HEK293T (cell line): ENCODE data around the gene RYR3.

Experiments used
- CTCF ChIA-PET: fragments of 350-600 bp; formaldehyde crosslinking; extraction: SDS; loops from one replicate; lab custom pipeline; 2021; ENCODE audit warnings: antibody characterized with exemption, inconsistent platforms; lab: Yijun Ruan, JAX
- POLR2A ChIA-PET: fragments of 350-600 bp; formaldehyde crosslinking; extraction: SDS; loops from one replicate; lab custom pipeline; 2020; ENCODE audit warnings: antibody characterized with exemption, inconsistent platforms; lab: Yijun Ruan, JAX
- DNase-seq: peaks from one replicate; pipeline ENCODE4 v3.0.0; 2012; ENCODE audit warnings: mixed read lengths; ENCODE audit errors: extremely low spot score
- ARNT ChIP-seq: fragments of 450-650 bp; IDR thresholded peaks from 2 replicates; pipeline ENCODE4 v1.6.1; 2017; ENCODE audit warnings: mild to moderate bottlenecking
- BHLHE40 ChIP-seq: fragments of 450-650 bp; IDR thresholded peaks from 2 replicates; pipeline ENCODE4 v1.6.1; 2016; ENCODE audit warnings: mild to moderate bottlenecking, moderate library complexity, borderline replicate concordance
- CTBP1 ChIP-seq: fragments of 450-650 bp; IDR thresholded peaks from 2 replicates; pipeline ENCODE4 v1.6.1; 2016; ENCODE audit warnings: borderline replicate concordance
- ELF4 ChIP-seq: fragments of 450-650 bp; IDR thresholded peaks from 2 replicates; pipeline ENCODE4 v1.6.1; 2017; ENCODE audit warnings: antibody characterized with exemption
- FOXA1 ChIP-seq: fragments of 450-650 bp; IDR thresholded peaks from 2 replicates; pipeline ENCODE4 v1.6.1; 2016; ENCODE audit warnings: mild to moderate bottlenecking
- FOXK2 ChIP-seq: fragments of 450-650 bp; IDR thresholded peaks from 2 replicates; pipeline ENCODE4 v1.6.1; 2016; ENCODE audit warnings: mild to moderate bottlenecking
- FOXM1 ChIP-seq: fragments of 450-650 bp; IDR thresholded peaks from 2 replicates; pipeline ENCODE4 v1.6.1; 2017; ENCODE audit warnings: mild to moderate bottlenecking, borderline replicate concordance
- HDGF ChIP-seq: fragments of 450-650 bp; IDR thresholded peaks from 2 replicates; pipeline ENCODE4 v1.6.1; 2017; ENCODE audit warnings: antibody characterized with exemption, borderline replicate concordance
- L3MBTL2 ChIP-seq: fragments of 450-650 bp; conservative IDR thresholded peaks from 2 replicates; pipeline ENCODE4 v1.6.1; 2016; ENCODE audit warnings: mild to moderate bottlenecking
- LEF1 ChIP-seq: fragments of 450-650 bp; IDR thresholded peaks from 2 replicates; pipeline ENCODE4 v1.6.1; 2017; ENCODE audit warnings: mild to moderate bottlenecking, borderline replicate concordance
- NFRKB ChIP-seq: fragments of 450-650 bp; IDR thresholded peaks from 2 replicates; pipeline ENCODE4 v1.6.1; 2016; ENCODE audit warnings: mild to moderate bottlenecking, moderate library complexity
- SP1 ChIP-seq: fragments of 450-650 bp; IDR thresholded peaks from 2 replicates; pipeline ENCODE4 v1.6.1; 2017
- SUZ12 ChIP-seq: fragments of 450-650 bp; IDR thresholded peaks from 2 replicates; pipeline ENCODE4 v1.6.1; 2016; ENCODE audit warnings: mild to moderate bottlenecking
- TARDBP ChIP-seq: fragments of 450-650 bp; IDR thresholded peaks from 2 replicates; pipeline ENCODE4 v1.6.1; 2016
- ZNF384 ChIP-seq: fragments of 450-650 bp; IDR thresholded peaks from 2 replicates; pipeline ENCODE4 v1.6.1; 2016
- TF ChIP-seq, protein P1 (sequence below): fragments of 450-650 bp; IDR thresholded peaks from 2 replicates; pipeline ENCODE4 v1.6.1; 2016

The RYR3 gene

DNA sequence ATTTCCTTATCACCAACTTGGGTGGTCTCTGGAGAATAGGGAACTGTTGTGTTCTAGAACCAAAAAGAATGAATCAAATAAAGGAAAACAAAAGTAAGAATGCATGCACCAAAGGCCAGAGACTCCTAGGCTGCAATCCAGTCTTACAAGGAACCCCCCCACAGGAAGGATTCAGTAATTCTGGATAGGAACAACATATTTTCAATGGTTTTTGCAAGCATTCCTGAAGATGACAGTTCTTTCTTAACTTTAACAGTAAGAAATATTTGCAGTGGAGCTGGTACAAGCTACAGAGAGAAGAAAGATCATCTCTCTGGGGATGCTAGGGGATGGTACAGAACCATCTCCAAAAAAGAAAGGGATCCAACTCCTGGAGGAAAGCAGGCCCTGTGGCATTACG is 541.3 kb downstream of the RYR3 start:
- ChIA-PET CTCF (no interaction called here), POLR2A (no interaction called here)
- no peak for DNase-seq
- no peak for TF ChIP-seq ZNF384
- TF ChIP-seq CTBP1 = no peak
- TF ChIP-seq SP1 = no peak
- TF ChIP-seq, protein P1, sequence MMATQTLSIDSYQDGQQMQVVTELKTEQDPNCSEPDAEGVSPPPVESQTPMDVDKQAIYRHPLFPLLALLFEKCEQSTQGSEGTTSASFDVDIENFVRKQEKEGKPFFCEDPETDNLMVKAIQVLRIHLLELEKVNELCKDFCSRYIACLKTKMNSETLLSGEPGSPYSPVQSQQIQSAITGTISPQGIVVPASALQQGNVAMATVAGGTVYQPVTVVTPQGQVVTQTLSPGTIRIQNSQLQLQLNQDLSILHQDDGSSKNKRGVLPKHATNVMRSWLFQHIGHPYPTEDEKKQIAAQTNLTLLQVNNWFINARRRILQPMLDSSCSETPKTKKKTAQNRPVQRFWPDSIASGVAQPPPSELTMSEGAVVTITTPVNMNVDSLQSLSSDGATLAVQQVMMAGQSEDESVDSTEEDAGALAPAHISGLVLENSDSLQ = no peak
- no peak for TF ChIP-seq L3MBTL2
- TF ChIP-seq FOXM1 = no peak
- no peak for TF ChIP-seq ARNT
- TF ChIP-seq TARDBP = no peak
- no peak for TF ChIP-seq HDGF
- no peak for TF ChIP-seq SUZ12
- TF ChIP-seq BHLHE40 = no peak
- no peak for TF ChIP-seq FOXK2
- TF ChIP-seq LEF1 = no peak
- no peak for TF ChIP-seq ELF4
- TF ChIP-seq FOXA1 = no peak
- no peak for TF ChIP-seq NFRKB

DNA sequence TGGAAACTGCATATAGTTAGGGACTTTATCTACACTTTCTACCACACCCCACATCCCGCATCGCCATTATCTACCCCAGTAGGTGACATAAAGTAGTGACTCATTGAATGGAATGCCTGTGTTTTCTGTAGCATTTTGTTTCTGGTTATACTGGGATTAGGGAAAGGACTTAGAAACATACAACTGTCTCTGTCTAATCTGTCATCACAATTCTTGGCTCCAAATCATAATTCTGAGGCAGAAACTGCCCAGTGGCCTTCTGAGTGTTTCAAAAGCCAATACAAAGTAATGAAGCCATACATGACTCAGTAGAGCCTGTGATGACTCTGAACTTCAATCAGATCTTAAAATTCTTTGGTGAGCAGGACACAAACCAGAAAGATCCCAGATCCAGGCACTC is 541.8 kb downstream of the RYR3 start:
- ChIA-PET CTCF (no interaction called here), POLR2A (no interaction called here)
- TF ChIP-seq SUZ12 = no peak
- no peak for TF ChIP-seq FOXK2
- TF ChIP-seq HDGF = no peak
- no peak for TF ChIP-seq NFRKB
- no peak for TF ChIP-seq TARDBP
- TF ChIP-seq SP1 = no peak
- no peak for TF ChIP-seq ELF4
- no peak for TF ChIP-seq CTBP1
- TF ChIP-seq ZNF384 = no peak
- TF ChIP-seq L3MBTL2 = no peak
- no peak for TF ChIP-seq FOXM1
- TF ChIP-seq ARNT = no peak
- no peak for DNase-seq

- no peak for DNase-seq
- ChIA-PET POLR2A (no interaction called here), CTCF (interaction anchor here (0.6 kb wide), 1 partner anchor 114 kb away, joined by 3 read pairs; no protein-coding TSS in a partner anchor)
- TF ChIP-seq LEF1 = no peak
- TF ChIP-seq SUZ12 = no peak
- TF ChIP-seq SP1 = no peak
- no peak for TF ChIP-seq TARDBP
- TF ChIP-seq HDGF = no peak
- no peak for TF ChIP-seq ELF4
- TF ChIP-seq FOXA1 = no peak
- no peak for TF ChIP-seq FOXM1
- TF ChIP-seq ARNT = no peak
- no peak for TF ChIP-seq NFRKB
- no peak for TF ChIP-seq ZNF384
- no peak for TF ChIP-seq L3MBTL2
- no peak for TF ChIP-seq BHLHE40
- TF ChIP-seq CTBP1 = no peak
- TF ChIP-seq, protein P1 = no peak
- TF ChIP-seq FOXK2 = no peak
Observed at GRCh38 chr15:33857726-33858125, 547.0 kb downstream of the RYR3 start.

GRCh38 chr15:33858836-33859235 is 548.1 kb downstream of the RYR3 start:
- ChIA-PET CTCF (no interaction called here), POLR2A (no interaction called here)
- no peak for DNase-seq
- TF ChIP-seq, protein P1 = no peak
- TF ChIP-seq LEF1 = no peak
- no peak for TF ChIP-seq HDGF

DNA sequence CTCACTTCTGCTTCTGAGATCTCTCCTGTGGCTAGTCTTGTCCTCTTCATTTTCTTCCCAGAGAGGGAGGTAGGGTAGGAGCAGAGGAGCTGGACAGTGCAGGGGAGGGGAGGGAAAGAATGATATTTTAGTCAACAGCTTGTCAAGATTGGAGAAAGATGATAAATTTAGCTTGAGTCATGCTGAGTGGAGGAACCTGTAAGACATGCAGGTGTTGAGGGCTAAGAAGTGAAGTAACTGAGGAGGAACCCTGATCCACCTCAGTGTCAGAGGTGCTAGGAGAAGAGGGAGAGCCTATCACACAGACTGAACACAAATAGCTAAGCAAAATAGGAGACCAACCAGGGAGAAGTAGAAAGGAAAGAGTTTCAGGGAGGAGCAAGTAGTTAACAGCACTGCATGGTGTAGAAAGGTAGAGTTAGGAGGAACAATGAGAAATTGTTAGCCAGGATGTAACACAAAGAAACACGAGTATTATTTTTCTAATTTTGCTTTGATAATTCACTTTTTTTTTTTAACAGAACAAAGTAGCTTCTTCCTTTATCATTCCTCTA is 549.3 kb downstream of the RYR3 start:
- ChIA-PET CTCF (interaction anchor here (0.6 kb wide), 1 partner anchor 94 kb away, joined by 5 read pairs; no protein-coding TSS in a partner anchor), POLR2A (no interaction called here)
- TF ChIP-seq L3MBTL2 (no peak), ELF4 (no peak), HDGF (no peak), ZNF384 (no peak), CTBP1 (no peak), LEF1 (no peak), FOXM1 (no peak), SUZ12 (no peak), FOXA1 (no peak), TARDBP (no peak), SP1 (no peak), FOXK2 (no peak), BHLHE40 (no peak), NFRKB (no peak), ARNT (no peak)
- TF ChIP-seq, protein P1 = no peak
- no peak for DNase-seq

GRCh38 chr15:33860754-33861153 is 550.0 kb downstream of the RYR3 start:
- ChIA-PET CTCF (no interaction called here), POLR2A (no interaction called here)
- no peak for DNase-seq
- no peak for TF ChIP-seq CTBP1
- TF ChIP-seq ELF4 = no peak
- TF ChIP-seq FOXA1 = no peak
- TF ChIP-seq FOXM1 = no peak
- no peak for TF ChIP-seq SUZ12
- no peak for TF ChIP-seq NFRKB
- TF ChIP-seq LEF1 = no peak
- TF ChIP-seq, protein P1 = no peak
- no peak for TF ChIP-seq FOXK2
- no peak for TF ChIP-seq L3MBTL2
- TF ChIP-seq ARNT = no peak
- TF ChIP-seq SP1 = no peak
- TF ChIP-seq TARDBP = no peak
- no peak for TF ChIP-seq ZNF384
- TF ChIP-seq BHLHE40 = no peak
